Activated naive CD8-positive, alpha-beta T cell treated with anti-CD3 and anti-CD28 coated beads, Interleukin-2, amount 50 U/mL, for 24 hours (primary cell): ENCODE data around the gene SPOP.

Experiments used
- ATAC-seq: fragments of 150-1000 bp; cut with Tn5 transposase; one replicate; pipeline ENCODE4 v1.10.0; 2021
- DNase-seq: peaks from one replicate; pipeline ENCODE4 v3.0.0; 2021
- H3K27ac Mint-ChIP-seq: one replicate; pipeline ENCODE4 v1.8.0; 2021; ENCODE audit warnings: mild to moderate bottlenecking, mixed read lengths
- H3K27me3 Mint-ChIP-seq: one replicate; pipeline ENCODE4 v1.8.0; 2021; ENCODE audit warnings: mixed read lengths
- H3K36me3 Mint-ChIP-seq: one replicate; pipeline ENCODE4 v1.8.0; 2021; ENCODE audit warnings: low read depth, mixed read lengths
- H3K4me1 Mint-ChIP-seq: one replicate; pipeline ENCODE4 v1.8.0; 2021; ENCODE audit warnings: mixed read lengths
- H3K4me3 Mint-ChIP-seq: one replicate; pipeline ENCODE4 v1.8.0; 2021; ENCODE audit warnings: mild to moderate bottlenecking, moderate library complexity, mixed read lengths
- H3K9me3 Mint-ChIP-seq: one replicate; pipeline ENCODE4 v1.8.0; 2021; ENCODE audit warnings: mixed read lengths

The SPOP gene

DNA sequence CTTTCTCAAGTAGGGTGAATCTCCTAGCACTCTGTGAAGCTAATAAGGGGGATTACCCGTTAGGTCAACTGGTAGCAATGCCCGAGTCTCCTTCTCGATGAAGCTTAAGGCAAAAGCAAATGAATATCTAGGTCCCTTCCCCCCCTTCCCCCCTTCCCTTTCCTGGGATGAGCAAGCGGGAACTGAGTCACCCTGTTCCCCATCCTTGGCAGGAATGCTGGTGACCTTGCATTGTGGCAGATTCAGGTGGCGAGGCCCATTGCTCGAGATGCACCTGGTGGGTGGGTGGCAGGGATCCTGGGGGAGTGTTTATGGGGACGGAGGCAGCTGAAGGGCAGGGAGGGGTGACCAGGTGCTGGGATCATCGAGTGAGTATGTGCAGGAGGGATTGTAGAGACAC lies 95.1 kb downstream of the SPOP start:
- ATAC-seq (no peak), DNase-seq (no peak)
- Mint-ChIP-seq H3K27ac (no peak overlapping the region), H3K9me3 (no peaks in the 10 kb centered on the region), H3K4me3 (no peak overlapping the region), H3K27me3 (peaks cover 1% of the 10 kb centered on the region), H3K36me3 (no peaks in the 10 kb centered on the region), H3K4me1 (peaks cover 5% of the 10 kb centered on the region)

DNA sequence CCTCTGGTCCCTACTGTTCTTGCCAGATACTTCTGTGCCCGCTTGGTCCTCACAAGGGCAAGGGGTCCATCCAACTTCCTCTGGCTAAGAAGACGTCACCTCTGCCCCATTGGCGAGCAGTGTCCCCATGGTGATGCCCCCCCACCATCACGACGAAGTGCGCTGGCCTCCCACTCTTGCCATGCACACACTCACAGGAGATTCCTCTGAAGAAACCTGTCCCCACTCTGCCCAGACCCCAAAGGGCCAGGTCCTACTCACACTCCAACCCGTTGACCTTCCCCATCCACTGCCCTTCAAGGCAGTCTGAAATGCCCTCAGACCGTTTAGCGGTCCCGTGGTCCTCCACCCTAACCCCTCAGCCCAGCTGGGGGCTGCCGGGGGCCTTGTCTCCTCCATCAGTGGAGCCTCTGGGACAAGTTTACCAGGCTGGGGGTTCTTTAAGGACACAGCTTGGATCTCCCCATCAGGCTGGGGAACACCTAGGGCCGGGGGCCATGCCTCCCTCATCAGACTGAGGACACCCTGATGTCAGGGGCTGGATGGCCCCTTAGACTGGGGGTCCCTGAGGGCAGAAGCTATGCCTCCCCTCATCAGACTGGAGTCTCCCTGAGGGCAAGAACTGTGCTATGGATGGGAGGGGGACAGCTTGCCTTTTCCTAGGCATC lies 95.7 kb downstream of the SPOP start:
- no peak for DNase-seq
- no peaks in the 10 kb centered on the region for H3K9me3 Mint-ChIP-seq
- no peak overlapping the region for H3K4me3 Mint-ChIP-seq
- H3K4me1 Mint-ChIP-seq: peaks cover 10% of the 10 kb centered on the region
- H3K27ac Mint-ChIP-seq: no peak overlapping the region
- ATAC-seq: no peak
- H3K36me3 Mint-ChIP-seq: no peaks in the 10 kb centered on the region
- H3K27me3 Mint-ChIP-seq: peaks cover 7% of the 10 kb centered on the region

DNA sequence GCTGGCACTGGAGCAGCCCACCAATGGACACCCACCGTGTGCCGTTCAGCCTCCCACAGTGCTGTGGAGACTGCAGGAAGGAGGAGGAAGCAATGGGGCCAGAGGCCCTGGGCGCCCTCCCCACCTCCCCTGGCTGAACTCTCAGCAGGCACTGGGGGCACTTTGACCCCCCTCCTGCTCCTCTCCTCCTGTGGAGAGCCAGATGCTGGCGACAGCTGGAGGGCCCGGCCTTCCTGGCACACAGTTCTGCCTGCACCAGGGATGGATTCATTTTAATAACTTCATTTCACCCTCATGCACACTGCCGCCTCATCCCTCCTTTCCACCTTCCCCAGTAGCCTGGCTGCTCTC lies 96.3 kb downstream of the SPOP start:
- H3K9me3 Mint-ChIP-seq: no peaks in the 10 kb centered on the region
- peaks cover 14% of the 10 kb centered on the region for H3K4me1 Mint-ChIP-seq
- ATAC-seq (no peak), DNase-seq (no peak)
- H3K27ac Mint-ChIP-seq: no peak overlapping the region
- H3K4me3 Mint-ChIP-seq: no peak overlapping the region
- H3K27me3 Mint-ChIP-seq: peaks cover 12% of the 10 kb centered on the region
- H3K36me3 Mint-ChIP-seq: no peaks in the 10 kb centered on the region

DNA sequence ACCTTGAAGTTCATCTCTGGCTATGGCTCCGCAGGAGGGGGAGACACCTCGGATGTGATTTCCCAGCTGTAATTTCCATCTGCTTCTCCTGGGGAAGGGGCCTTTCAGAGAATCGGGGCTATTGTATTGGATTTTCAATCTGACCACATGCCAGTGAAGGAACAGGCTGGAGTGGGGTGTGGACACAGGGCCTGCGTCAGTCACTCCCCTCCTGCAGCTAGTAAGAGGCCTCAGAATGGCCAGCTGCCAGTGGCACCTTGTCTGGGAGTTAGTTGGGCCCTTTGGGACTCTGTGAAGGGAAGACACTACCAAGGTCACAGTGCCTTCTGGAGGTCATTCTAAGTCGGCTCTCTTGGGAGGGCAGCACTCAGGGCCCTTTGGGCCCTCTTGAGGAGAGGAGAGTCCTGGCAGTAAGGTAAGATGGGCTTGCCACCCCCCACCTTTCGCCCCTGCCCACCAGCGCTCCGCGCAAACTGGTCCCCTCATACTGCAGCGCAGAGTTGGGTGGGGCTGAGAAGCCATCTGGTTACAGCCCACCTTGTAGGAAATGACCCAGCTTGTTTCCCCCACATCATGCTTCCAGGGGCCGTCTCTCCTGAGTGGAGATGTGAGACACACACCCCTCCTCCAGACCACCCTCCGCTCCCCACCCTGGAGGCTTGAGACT lies 96.8 kb downstream of the SPOP start:
- H3K36me3 Mint-ChIP-seq: no peaks in the 10 kb centered on the region
- H3K9me3 Mint-ChIP-seq: no peaks in the 10 kb centered on the region
- peaks cover 14% of the 10 kb centered on the region for H3K4me1 Mint-ChIP-seq
- H3K27me3 Mint-ChIP-seq: peaks cover 13% of the 10 kb centered on the region
- H3K27ac Mint-ChIP-seq: no peak overlapping the region
- DNase-seq: no peak
- ATAC-seq: no peak
- no peak overlapping the region for H3K4me3 Mint-ChIP-seq

DNA sequence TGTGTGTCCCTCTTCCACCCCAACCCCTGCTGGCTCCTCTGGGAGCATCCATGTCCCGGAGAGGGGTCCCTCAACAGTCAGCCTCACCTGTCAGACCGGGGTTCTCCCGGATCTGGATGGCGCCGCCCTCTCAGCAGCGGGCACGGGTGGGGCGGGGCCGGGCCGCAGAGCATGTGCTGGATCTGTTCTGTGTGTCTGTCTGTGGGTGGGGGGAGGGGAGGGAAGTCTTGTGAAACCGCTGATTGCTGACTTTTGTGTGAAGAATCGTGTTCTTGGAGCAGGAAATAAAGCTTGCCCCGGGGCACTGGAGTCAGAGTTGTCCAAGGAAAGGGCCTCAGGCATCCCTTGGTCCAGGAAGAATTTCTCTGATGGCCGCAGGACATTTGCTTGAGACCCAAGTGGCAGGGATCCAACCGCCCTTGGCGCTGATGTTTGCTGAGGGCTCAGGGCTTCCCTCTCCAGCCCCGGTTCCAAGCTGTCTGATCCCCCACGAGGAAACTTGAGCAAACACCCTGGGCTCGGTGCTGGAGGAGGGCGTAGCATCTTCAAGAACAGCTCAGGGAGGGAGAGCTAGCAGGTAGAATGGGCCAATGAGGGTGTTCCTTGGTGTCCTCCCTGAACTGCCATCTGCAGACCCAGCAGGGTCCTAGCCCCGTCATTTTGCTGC lies 97.7 kb downstream of the SPOP start:
- Mint-ChIP-seq H3K9me3 (no peaks in the 10 kb centered on the region), H3K36me3 (no peaks in the 10 kb centered on the region), H3K4me3 (no peak overlapping the region), H3K27ac (no peak overlapping the region), H3K4me1 (peaks cover 16% of the 10 kb centered on the region), H3K27me3 (peaks cover 16% of the 10 kb centered on the region)
- no peak for DNase-seq
- ATAC-seq: no peak

DNA sequence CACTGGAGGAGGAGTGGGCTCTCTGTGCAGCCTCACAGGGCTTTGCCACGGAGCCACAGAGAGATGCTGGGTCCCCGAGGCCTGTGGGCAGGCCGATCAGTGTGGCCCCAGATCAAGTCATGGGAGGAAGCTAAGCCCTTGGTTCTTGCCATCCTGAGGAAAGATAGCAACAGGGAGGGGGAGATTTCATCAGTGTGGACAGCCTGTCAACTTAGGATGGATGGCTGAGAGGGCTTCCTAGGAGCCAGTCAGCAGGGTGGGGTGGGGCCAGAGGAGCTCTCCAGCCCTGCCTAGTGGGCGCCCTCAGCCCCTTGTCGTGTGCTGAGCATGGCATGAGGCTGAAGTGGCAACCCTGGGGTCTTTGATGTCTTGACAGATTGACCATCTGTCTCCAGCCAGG lies 98.4 kb downstream of the SPOP start:
- no peak for ATAC-seq
- Mint-ChIP-seq H3K27ac (no peak overlapping the region), H3K4me3 (no peak overlapping the region), H3K27me3 (peaks cover 21% of the 10 kb centered on the region), H3K4me1 (peaks cover 16% of the 10 kb centered on the region), H3K36me3 (no peaks in the 10 kb centered on the region), H3K9me3 (no peaks in the 10 kb centered on the region)
- DNase-seq: no peak

DNA sequence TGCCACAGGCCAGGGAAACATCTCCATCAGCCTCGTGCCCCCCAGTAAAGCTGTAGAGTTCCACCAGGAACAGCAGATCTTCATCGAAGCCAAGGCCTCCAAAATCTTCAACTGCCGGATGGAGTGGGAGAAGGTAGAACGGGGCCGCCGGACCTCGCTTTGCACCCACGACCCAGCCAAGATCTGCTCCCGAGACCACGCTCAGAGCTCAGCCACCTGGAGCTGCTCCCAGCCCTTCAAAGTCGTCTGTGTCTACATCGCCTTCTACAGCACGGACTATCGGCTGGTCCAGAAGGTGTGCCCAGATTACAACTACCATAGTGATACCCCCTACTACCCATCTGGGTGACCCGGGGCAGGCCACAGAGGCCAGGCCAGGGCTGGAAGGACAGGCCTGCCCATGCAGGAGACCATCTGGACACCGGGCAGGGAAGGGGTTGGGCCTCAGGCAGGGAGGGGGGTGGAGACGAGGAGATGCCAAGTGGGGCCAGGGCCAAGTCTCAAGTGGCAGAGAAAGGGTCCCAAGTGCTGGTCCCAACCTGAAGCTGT lies 98.9 kb downstream of the SPOP start:
- H3K4me3 Mint-ChIP-seq: no peak overlapping the region
- H3K9me3 Mint-ChIP-seq: no peaks in the 10 kb centered on the region
- no peak overlapping the region for H3K27ac Mint-ChIP-seq
- H3K36me3 Mint-ChIP-seq: no peaks in the 10 kb centered on the region
- ATAC-seq: no peak
- peaks cover 25% of the 10 kb centered on the region for H3K27me3 Mint-ChIP-seq
- H3K4me1 Mint-ChIP-seq: peaks cover 16% of the 10 kb centered on the region
- no peak for DNase-seq

DNA sequence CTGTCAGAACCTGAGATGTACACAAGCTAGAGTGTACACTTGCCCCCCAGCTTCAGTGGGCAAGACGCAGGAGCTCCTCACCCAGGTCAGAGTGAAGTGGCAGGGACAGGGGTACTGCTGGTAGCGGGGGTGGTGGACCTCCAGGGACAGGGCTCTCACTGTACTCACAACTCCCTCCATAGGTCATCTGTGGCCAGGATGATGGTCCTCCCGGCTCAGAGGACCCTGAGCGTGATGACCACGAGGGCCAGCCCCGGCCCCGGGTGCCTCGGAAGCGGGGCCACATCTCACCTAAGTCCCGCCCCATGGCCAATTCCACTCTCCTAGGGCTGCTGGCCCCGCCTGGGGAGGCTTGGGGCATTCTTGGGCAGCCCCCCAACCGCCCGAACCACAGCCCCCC lies 99.5 kb downstream of the SPOP start:
- Mint-ChIP-seq H3K4me3 (no peak overlapping the region), H3K36me3 (no peaks in the 10 kb centered on the region), H3K9me3 (no peaks in the 10 kb centered on the region), H3K27me3 (peaks cover 31% of the 10 kb centered on the region), H3K4me1 (peaks cover 16% of the 10 kb centered on the region), H3K27ac (no peak overlapping the region)
- ATAC-seq (no peak), DNase-seq (no peak)

DNA sequence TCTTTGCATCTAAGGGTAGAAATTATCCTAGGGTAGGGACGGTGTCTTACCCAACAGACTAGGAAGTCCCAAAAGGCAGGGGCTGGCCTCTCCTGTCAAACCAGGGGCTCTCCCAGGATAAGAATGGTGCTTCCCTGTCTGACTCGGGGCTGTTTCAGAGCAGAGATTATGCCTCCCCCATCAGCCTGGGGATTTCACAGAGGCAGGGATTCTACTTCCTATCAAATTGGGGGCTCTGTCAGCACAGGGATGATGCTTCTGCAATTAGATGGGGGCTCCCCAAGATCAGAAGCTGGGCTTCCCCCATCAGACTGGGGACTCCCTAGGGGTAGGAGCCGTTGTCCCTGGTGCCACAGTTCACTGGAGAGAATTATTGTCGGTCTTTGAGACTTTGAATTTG lies 99.9 kb downstream of the SPOP start:
- no peaks in the 10 kb centered on the region for H3K9me3 Mint-ChIP-seq
- peaks cover 36% of the 10 kb centered on the region for H3K27me3 Mint-ChIP-seq
- no peaks in the 10 kb centered on the region for H3K36me3 Mint-ChIP-seq
- peaks cover 16% of the 10 kb centered on the region for H3K4me1 Mint-ChIP-seq
- no peak overlapping the region for H3K4me3 Mint-ChIP-seq
- DNase-seq (no peak), ATAC-seq (peak; percentile 29)
- H3K27ac Mint-ChIP-seq: no peak overlapping the region

DNA sequence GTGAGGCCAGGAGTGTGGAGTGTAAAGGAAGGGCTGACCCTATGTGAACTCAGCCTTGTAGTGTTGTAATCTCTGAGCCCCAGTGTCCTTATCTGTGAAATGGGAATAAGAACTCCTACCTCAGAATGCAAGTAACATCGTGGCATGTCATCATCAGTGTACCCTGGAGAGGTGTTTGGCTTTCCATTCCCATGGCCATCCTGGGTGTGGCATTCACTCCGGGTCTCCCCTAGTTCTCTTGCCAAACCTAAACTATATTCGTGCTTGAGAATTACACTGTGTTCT lies 100.3 kb downstream of the SPOP start:
- H3K4me3 Mint-ChIP-seq: peak overlapping the region; percentile 43
- ATAC-seq (no peak), DNase-seq (no peak)
- no peaks in the 10 kb centered on the region for H3K36me3 Mint-ChIP-seq
- H3K27ac Mint-ChIP-seq: no peak overlapping the region
- H3K9me3 Mint-ChIP-seq: no peaks in the 10 kb centered on the region
- peaks cover 16% of the 10 kb centered on the region for H3K4me1 Mint-ChIP-seq
- H3K27me3 Mint-ChIP-seq: peaks cover 39% of the 10 kb centered on the region

DNA sequence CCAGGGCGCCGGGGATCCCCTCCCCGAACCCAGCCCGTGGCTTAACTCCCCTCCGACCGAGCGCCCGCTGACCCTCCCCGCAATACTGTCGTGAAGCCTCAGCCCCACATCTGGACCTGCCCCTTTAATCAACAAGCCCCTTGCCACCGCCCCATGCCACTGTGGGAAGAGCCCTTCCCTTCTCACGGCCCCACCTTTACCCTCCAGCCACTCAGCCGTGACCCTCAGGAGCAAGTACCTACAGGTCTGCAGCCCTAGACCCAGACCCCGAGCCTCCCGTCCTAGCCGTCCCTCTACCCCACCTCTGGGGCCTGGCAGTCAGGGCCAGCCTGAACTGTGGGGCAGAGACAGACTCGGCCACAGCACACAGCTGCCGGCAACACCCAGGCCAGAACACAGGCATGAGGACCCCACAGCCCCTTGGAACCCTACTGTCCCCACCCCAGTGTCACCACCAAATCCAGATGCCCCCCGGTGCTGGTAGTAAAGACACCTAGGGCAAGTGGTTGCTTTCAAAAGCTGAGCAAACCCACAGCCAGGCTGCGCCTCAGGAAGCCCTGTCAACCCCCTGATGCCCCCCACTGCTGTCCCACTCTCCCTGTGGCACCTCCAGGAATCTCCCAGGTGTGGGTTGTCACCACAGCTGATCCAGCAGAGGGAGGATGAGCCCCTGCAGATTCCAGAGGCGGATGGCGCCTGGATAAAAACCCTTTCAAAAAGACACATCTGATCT lies 100.8 kb downstream of the SPOP start:
- no peak for DNase-seq
- H3K36me3 Mint-ChIP-seq: no peaks in the 10 kb centered on the region
- peaks cover 17% of the 10 kb centered on the region for H3K4me1 Mint-ChIP-seq
- no peak for ATAC-seq
- H3K4me3 Mint-ChIP-seq: peak overlapping the region; percentile 43
- H3K9me3 Mint-ChIP-seq: no peaks in the 10 kb centered on the region
- peaks cover 42% of the 10 kb centered on the region for H3K27me3 Mint-ChIP-seq
- H3K27ac Mint-ChIP-seq: no peak overlapping the region

DNA sequence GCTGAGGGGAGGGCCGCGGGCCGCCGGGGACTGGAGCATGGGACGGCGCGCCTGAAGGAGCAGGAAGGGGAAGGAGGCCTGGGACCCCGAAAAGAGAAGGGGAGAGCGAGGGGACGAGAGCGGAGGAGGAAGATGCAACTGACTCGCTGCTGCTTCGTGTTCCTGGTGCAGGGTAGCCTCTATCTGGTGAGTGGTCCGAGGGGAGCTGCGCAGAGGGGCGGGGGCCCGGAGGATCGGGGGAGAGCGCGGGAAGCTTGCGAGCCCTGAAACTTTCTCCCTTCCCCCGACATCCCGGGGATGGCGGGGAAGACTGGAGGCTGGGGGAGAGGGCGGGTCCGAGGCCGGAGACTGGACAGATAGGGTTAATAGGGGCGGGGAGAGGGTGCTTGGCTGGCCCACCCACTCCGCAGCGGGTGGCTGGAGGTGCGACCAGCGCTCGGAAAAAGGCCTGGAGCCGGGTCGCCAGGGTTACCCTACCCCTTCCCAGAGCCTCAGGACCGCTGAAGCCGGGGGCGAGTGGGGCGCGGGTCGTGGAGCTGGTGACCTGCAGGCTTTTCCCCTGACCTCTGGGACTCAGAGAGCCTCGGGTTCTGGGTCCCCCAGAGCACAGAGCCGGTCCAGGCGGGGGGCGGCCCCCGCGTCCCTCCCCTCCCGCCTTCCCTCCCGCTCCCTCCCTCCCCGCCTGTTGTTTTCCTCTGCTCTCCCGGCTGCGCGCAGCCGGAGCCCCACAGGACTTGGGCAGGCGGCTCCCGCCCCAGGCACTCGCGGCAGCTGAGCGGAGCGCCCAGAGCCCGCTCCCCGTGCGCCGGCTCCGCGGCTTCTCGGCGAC lies 101.6 kb downstream of the SPOP start:
- H3K9me3 Mint-ChIP-seq: no peaks in the 10 kb centered on the region
- peaks cover 22% of the 10 kb centered on the region for H3K4me1 Mint-ChIP-seq
- H3K4me3 Mint-ChIP-seq: peak overlapping the region; percentile 71
- H3K27ac Mint-ChIP-seq: no peak overlapping the region
- no peak for ATAC-seq
- no peak for DNase-seq
- H3K36me3 Mint-ChIP-seq: no peaks in the 10 kb centered on the region
- H3K27me3 Mint-ChIP-seq: peaks cover 49% of the 10 kb centered on the region

DNA sequence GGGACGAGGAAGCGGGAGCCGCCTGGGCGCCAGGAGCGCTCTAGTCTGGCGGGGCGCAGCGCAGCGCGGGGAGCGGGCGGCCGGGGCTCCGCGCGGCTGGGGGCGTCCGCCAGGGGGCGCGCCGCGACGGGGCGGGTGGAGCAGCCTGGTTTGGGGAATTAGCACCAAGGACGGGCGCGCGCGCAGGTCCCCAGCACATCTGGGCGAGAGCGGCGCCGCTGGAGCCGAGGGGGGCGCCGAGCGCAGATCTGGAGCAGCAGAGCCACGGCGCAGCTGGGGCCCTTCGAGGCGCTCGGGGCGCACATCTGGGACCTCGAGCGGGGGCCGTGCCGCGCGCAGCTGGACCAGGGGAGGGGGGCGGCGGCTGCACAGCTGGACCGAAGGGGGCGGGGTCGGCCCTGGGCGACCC lies 102.2 kb downstream of the SPOP start, which contains the start of gene NXPH3:
TSS of gene NXPH3 (plus strand) at position 193 of the 409 bp plus-strand sequence. CDS start 349 bp downstream, outside the sequence.
- no peak within 1 kb of the TSS for H3K27ac Mint-ChIP-seq
- DNase-seq (peak; percentile 81), ATAC-seq (peak; percentile 75)
- peak within 1 kb of the TSS; percentile 71 for H3K4me3 Mint-ChIP-seq
- no peaks in the 10 kb centered on the region for H3K9me3 Mint-ChIP-seq
- peaks cover 28% of the 10 kb centered on the region for H3K4me1 Mint-ChIP-seq
- H3K36me3 Mint-ChIP-seq: no peaks in the 10 kb centered on the region
- peaks cover 56% of the 10 kb centered on the region for H3K27me3 Mint-ChIP-seq
